Measurements from ENCODE around the gene PER3. TPM values are rescaled to one million over a fixed set of nuclear protein-coding genes. Genes with fewer than 3 reads are reported as not detected.
A peak's percentile ranks its signal among the peaks of the same experiment; 100 is the strongest.

PER3 gene
- total RNA-seq, 3 donors from 2014 or later (not counting 1 experiment from before 2014, with no cell fraction given) = 9.1 to 20.8 (median 19.2) TPM

- Histone ChIP-seq H3K4me1 (ENCODE audit: control insufficient read depth, insufficient read depth, low read length) (peaks cover 20% of the 10 kb centered on the region), H3K9me3 (ENCODE audit: control insufficient read depth, insufficient read depth, low read length) (no peaks in the 10 kb centered on the region), H3K4me3 (ENCODE audit: low read length) (no peak overlapping the region), H3K36me3 (ENCODE audit: control insufficient read depth, insufficient read depth, low read length) (peaks cover 41% of the 10 kb centered on the region), H3K27ac (ENCODE audit: low read length) (no peak overlapping the region), H3K27me3 (ENCODE audit: control insufficient read depth, insufficient read depth, low read length) (no peaks in the 10 kb centered on the region)
- ATAC-seq (no peak), DNase-seq (no peak)
- Mint-ChIP-seq H3K9me3 (no peaks in the 10 kb centered on the region), H3K27ac (no peak overlapping the region), H3K4me1 (peaks cover 25 to 34% of the 10 kb centered on the region in 2 donors), H3K4me3 (no peak overlapping the region), H3K27me3 (ENCODE audit: low read depth in 2 of 2) (no peaks in the 10 kb centered on the region), H3K36me3 (no peaks in the 10 kb centered on the region)
- WGBS (ENCODE audit: insufficient coverage) = 95% methylated on average over 3 of the region's 3 CpGs
- TF ChIP-seq, protein P1, sequence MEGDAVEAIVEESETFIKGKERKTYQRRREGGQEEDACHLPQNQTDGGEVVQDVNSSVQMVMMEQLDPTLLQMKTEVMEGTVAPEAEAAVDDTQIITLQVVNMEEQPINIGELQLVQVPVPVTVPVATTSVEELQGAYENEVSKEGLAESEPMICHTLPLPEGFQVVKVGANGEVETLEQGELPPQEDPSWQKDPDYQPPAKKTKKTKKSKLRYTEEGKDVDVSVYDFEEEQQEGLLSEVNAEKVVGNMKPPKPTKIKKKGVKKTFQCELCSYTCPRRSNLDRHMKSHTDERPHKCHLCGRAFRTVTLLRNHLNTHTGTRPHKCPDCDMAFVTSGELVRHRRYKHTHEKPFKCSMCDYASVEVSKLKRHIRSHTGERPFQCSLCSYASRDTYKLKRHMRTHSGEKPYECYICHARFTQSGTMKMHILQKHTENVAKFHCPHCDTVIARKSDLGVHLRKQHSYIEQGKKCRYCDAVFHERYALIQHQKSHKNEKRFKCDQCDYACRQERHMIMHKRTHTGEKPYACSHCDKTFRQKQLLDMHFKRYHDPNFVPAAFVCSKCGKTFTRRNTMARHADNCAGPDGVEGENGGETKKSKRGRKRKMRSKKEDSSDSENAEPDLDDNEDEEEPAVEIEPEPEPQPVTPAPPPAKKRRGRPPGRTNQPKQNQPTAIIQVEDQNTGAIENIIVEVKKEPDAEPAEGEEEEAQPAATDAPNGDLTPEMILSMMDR (IDR thresholded peaks at IDR 0.05) = no peak
- intact Hi-C loops (cut with micrococcal nuclease) = no loop called here
Measured at GRCh38 chr1:7777591-7777990, 6.5 kb upstream of the PER3 start.

DNA sequence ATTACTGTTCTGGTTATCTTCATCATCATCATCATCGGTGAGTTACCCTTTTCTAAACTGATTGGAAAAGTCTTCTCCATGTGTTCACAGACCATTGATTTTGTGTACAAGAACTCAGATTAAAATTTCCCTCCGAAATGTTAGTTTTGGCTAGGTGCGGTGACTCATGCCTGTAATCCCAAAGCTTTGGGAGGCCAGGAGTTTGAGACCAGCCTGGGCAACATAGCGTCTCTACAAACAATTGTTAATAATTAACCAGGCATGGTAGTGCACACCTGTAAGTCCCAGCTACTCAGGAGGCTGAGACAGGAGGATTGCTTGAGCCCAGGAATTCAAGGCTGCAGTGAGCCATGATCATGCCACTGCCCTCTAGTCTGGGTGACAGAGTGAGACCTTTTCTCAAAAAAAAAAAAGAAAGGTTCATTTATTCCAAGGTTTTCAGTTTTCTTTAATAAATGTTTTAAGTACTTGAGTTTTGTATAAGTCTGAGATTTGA, 5.9 kb upstream of the PER3 start:
- Histone ChIP-seq H3K4me3 (ENCODE audit: low read length) (no peak overlapping the region), H3K27me3 (ENCODE audit: control insufficient read depth, insufficient read depth, low read length) (no peaks in the 10 kb centered on the region), H3K36me3 (ENCODE audit: control insufficient read depth, insufficient read depth, low read length) (peaks cover 41% of the 10 kb centered on the region), H3K4me1 (ENCODE audit: control insufficient read depth, insufficient read depth, low read length) (peaks cover 25% of the 10 kb centered on the region), H3K9me3 (ENCODE audit: control insufficient read depth, insufficient read depth, low read length) (no peaks in the 10 kb centered on the region), H3K27ac (ENCODE audit: low read length) (no peak overlapping the region)
- Mint-ChIP-seq H3K27me3 (ENCODE audit: low read depth in 2 of 2) (no peaks in the 10 kb centered on the region), H3K4me1 (peaks cover 25 to 40% of the 10 kb centered on the region in 2 donors), H3K4me3 (no peak overlapping the region), H3K27ac (no peak overlapping the region), H3K36me3 (no peaks in the 10 kb centered on the region), H3K9me3 (no peaks in the 10 kb centered on the region)
- WGBS (ENCODE audit: insufficient coverage) = 97% methylated on average over 4 of the region's 4 CpGs
- TF ChIP-seq, protein P1 (IDR thresholded peaks at IDR 0.05) = no peak
- DNase-seq (no peak), ATAC-seq (no peak)
- intact Hi-C loops (cut with micrococcal nuclease) = no loop called here

- TF ChIP-seq, protein P1 (IDR thresholded peaks at IDR 0.05) = no peak
- H3K4me3 ChIP-seq (ENCODE audit: low read length) = no peak overlapping the region
- H3K4me1 ChIP-seq (ENCODE audit: control insufficient read depth, insufficient read depth, low read length) = peaks cover 35% of the 10 kb centered on the region
- Mint-ChIP-seq H3K4me3 (no peak overlapping the region), H3K27ac (peak overlapping the region; percentile 57 to 82), H3K27me3 (ENCODE audit: low read depth in 2 of 2) (no peaks in the 10 kb centered on the region), H3K36me3 (no peaks in the 10 kb centered on the region), H3K4me1 (peaks cover 21 to 27% of the 10 kb centered on the region in 2 donors), H3K9me3 (no peaks in the 10 kb centered on the region)
- WGBS (ENCODE audit: insufficient coverage) = 88% methylated on average over 9 of the region's 9 CpGs
- intact Hi-C loops (cut with micrococcal nuclease) = loop anchor here (10.0 kb wide), 1 partner anchor 996 kb away; the partner anchor contains the start of gene CAMTA1
- no peak for DNase-seq
- no peak overlapping the region for H3K27ac ChIP-seq (ENCODE audit: low read length)
- no peaks in the 10 kb centered on the region for H3K27me3 ChIP-seq (ENCODE audit: control insufficient read depth, insufficient read depth, low read length)
- peaks cover 32% of the 10 kb centered on the region for H3K36me3 ChIP-seq (ENCODE audit: control insufficient read depth, insufficient read depth, low read length)
- ATAC-seq = no peak
- H3K9me3 ChIP-seq (ENCODE audit: control insufficient read depth, insufficient read depth, low read length) = no peaks in the 10 kb centered on the region
Measured at GRCh38 chr1:7780976-7781375, 3.1 kb upstream of the PER3 start.

GRCh38 chr1:7781501-7781900, 2.6 kb upstream of the PER3 start:
- H3K36me3 ChIP-seq (ENCODE audit: control insufficient read depth, insufficient read depth, low read length) = peaks cover 30% of the 10 kb centered on the region
- WGBS (ENCODE audit: insufficient coverage) = 5% methylated on average over 4 of the region's 7 CpGs
- peak overlapping the region; percentile 57 to 82 for H3K27ac Mint-ChIP-seq
- H3K27me3 ChIP-seq (ENCODE audit: control insufficient read depth, insufficient read depth, low read length) = no peaks in the 10 kb centered on the region
- peak overlapping the region; percentile 76 for H3K4me3 Mint-ChIP-seq
- no peak overlapping the region for H3K4me3 ChIP-seq (ENCODE audit: low read length)
- intact Hi-C loops (cut with micrococcal nuclease) = loop anchor here (10.0 kb wide), 1 partner anchor 997 kb away; the partner anchor contains the start of gene CAMTA1
- TF ChIP-seq, protein P1 (IDR thresholded peaks at IDR 0.05) = no peak
- no peak for DNase-seq
- no peak for ATAC-seq
- peaks cover 21 to 25% of the 10 kb centered on the region in 2 donors for H3K4me1 Mint-ChIP-seq
- no peaks in the 10 kb centered on the region for H3K27me3 Mint-ChIP-seq (ENCODE audit: low read depth in 2 of 2)
- H3K9me3 Mint-ChIP-seq = no peaks in the 10 kb centered on the region
- H3K4me1 ChIP-seq (ENCODE audit: control insufficient read depth, insufficient read depth, low read length) = peaks cover 35% of the 10 kb centered on the region
- peak overlapping the region; percentile 35 for H3K27ac ChIP-seq (ENCODE audit: low read length)
- no peaks in the 10 kb centered on the region for H3K9me3 ChIP-seq (ENCODE audit: control insufficient read depth, insufficient read depth, low read length)
- peaks cover 3% of the 10 kb centered on the region for H3K36me3 Mint-ChIP-seq

Measured in natural killer cell (primary cell).